NB4 (cell line): ENCODE measurements around the gene TAF3.

Experiments
- DNase-seq: peaks from one replicate; pipeline ENCODE4 v3.0.0; 2010; ENCODE audit warnings: low read depth
- H3K4me3 ChIP-seq: one replicate; pipeline ENCODE4 v1.5.1; 2011; ENCODE audit warnings: mild to moderate bottlenecking, low read depth, low read length, moderate library complexity
- MAX ChIP-seq: IDR thresholded peaks from 2 replicates; pipeline ENCODE4 v1.6.1; 2011; ENCODE audit warnings: low read depth, low read length
- MYC ChIP-seq: IDR thresholded peaks from 2 replicates; pipeline ENCODE4 v1.6.1; 2011; ENCODE audit warnings: low read depth, low read length
- POLR2A ChIP-seq: IDR thresholded peaks from 2 replicates; pipeline ENCODE4 v1.6.1; 2011; ENCODE audit warnings: mild to moderate bottlenecking; ENCODE audit not compliant: insufficient read length; ENCODE audit errors: extremely low read depth
- TF ChIP-seq, protein P1 (sequence below): IDR thresholded peaks from one replicate; pipeline ENCODE4 v1.5.1; 2012; ENCODE audit warnings: low read depth, low read length

The TAF3 gene

DNA sequence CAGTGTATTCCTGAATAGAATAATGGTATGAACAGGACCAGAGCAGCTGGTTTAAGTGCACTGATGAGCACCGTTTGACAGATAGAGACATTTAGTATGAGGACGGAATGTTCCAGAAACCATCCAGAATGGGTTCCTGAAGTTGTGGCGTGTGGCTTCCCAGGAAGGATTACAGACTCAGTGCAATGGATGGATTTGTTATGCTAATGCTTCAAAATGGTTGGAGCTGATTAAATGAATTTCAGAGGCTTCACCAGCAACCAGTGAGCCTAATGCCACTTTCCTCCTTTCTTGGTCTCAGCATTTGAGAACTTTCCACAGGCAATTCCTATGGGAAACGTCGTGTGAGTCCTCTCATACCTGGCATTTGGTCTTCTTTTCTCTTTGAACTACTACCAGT lies 246.1 kb downstream of the TAF3 start:
- no peak for DNase-seq
- H3K4me3 ChIP-seq = no peak overlapping the region
- TF ChIP-seq MYC = no peak
- TF ChIP-seq, protein P1, sequence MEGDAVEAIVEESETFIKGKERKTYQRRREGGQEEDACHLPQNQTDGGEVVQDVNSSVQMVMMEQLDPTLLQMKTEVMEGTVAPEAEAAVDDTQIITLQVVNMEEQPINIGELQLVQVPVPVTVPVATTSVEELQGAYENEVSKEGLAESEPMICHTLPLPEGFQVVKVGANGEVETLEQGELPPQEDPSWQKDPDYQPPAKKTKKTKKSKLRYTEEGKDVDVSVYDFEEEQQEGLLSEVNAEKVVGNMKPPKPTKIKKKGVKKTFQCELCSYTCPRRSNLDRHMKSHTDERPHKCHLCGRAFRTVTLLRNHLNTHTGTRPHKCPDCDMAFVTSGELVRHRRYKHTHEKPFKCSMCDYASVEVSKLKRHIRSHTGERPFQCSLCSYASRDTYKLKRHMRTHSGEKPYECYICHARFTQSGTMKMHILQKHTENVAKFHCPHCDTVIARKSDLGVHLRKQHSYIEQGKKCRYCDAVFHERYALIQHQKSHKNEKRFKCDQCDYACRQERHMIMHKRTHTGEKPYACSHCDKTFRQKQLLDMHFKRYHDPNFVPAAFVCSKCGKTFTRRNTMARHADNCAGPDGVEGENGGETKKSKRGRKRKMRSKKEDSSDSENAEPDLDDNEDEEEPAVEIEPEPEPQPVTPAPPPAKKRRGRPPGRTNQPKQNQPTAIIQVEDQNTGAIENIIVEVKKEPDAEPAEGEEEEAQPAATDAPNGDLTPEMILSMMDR = no peak
- TF ChIP-seq MAX = no peak
- TF ChIP-seq POLR2A = no peak

DNA sequence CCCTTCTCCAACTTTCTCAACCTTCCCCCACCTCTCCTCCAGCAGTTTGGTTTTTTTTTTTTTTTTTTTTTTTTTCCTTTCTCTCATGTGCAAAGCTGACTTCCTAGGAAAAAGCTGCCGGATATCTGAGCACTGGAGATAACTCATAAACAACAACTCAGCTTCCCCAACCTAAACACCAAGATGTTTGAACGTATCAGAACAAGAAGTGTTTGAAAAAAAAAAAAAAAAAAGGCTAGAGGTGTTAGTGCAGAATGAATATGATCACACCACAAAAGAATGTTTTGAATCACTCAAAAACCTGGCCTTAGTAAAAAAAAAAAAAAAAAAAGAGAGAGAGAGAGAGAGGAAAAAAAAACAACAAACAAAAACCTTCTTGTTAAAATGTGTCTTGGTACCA lies 247.3 kb downstream of the TAF3 start:
- TF ChIP-seq POLR2A = no peak
- DNase-seq = no peak
- no peak overlapping the region for H3K4me3 ChIP-seq

DNA sequence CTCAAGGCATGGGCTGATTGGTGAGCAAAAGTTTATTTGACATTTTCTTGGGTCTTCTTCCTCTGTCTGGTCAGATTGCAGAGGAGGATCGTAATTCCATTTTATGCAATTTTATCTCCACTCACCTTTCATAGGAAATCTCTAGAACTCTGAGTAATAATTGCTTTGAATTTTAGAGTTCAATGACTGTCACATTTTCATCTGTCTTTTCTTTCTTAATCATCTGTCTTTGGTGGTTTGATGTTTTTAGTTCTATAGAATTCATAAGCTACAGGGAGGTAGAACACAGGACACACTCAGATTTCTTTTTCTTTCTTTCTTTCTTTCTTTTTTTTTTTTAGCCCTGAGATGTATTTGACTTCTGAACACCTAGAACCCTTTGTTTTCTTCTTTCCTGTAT lies 247.8 kb downstream of the TAF3 start:
- H3K4me3 ChIP-seq = no peak overlapping the region
- TF ChIP-seq, protein P1 = no peak
- TF ChIP-seq MAX = no peak
- TF ChIP-seq POLR2A = no peak
- no peak for TF ChIP-seq MYC
- no peak for DNase-seq
